ENCODE results near the gene PITPNC1.

Gene PITPNC1

GRCh38 chr17:67525239-67526135 lies 148.4 kb downstream of the PITPNC1 start:
- H3K79me2 ChIP-seq (ENCODE audit: insufficient read depth, low read depth): peaks cover 14% of the 10 kb centered on the region; the same call in 1 of the 2 replicates
- H3K27me3 ChIP-seq (ENCODE audit: insufficient read depth, low read depth): no peaks in the 10 kb centered on the region
- no peak overlapping the region for H3K27ac ChIP-seq
- H3K9ac ChIP-seq: no peak overlapping the region
- no peak overlapping the region for H2AFZ ChIP-seq (ENCODE audit: low read depth)
- H3K4me1 ChIP-seq (ENCODE audit: low read depth, poor library complexity, severe bottlenecking): peaks cover 3% of the 10 kb centered on the region
- no peak for TF ChIP-seq CTCF (conservative IDR thresholded peaks at IDR 0.05; ENCODE audit: low read depth, low read length)
- H3K4me3 ChIP-seq (IDR thresholded peaks at IDR 0.05; ENCODE audit: insufficient read depth, low read depth, low read length): no peak overlapping the region
- H3K36me3 ChIP-seq (ENCODE audit: insufficient read depth): no peaks in the 10 kb centered on the region
- H3K4me2 ChIP-seq: no peak overlapping the region
- H4K20me1 ChIP-seq (ENCODE audit: insufficient read depth): no peaks in the 10 kb centered on the region

- no peak overlapping the region for H3K27ac ChIP-seq
- no peak overlapping the region for H3K4me3 ChIP-seq (IDR thresholded peaks at IDR 0.05; ENCODE audit: insufficient read depth, low read depth, low read length)
- TF ChIP-seq CTCF (conservative IDR thresholded peaks at IDR 0.05; ENCODE audit: low read depth, low read length): no peak
- H3K9ac ChIP-seq: no peak overlapping the region
- no peak overlapping the region for H3K4me2 ChIP-seq
- no peaks in the 10 kb centered on the region for H3K36me3 ChIP-seq (ENCODE audit: insufficient read depth)
- no peaks in the 10 kb centered on the region for H3K27me3 ChIP-seq (ENCODE audit: insufficient read depth, low read depth)
- no peaks in the 10 kb centered on the region for H4K20me1 ChIP-seq (ENCODE audit: insufficient read depth)
- peaks cover 3% of the 10 kb centered on the region for H3K4me1 ChIP-seq (ENCODE audit: low read depth, poor library complexity, severe bottlenecking)
- H2AFZ ChIP-seq (ENCODE audit: low read depth): no peak overlapping the region
- H3K79me2 ChIP-seq (ENCODE audit: insufficient read depth, low read depth): peaks cover 12% of the 10 kb centered on the region; the same call in 1 of the 2 replicates
Measured at GRCh38 chr17:67526700-67527099, 149.6 kb downstream of the PITPNC1 start.

GRCh38 chr17:67528751-67529436 lies 151.8 kb downstream of the PITPNC1 start:
- Histone ChIP-seq H3K36me3 (ENCODE audit: insufficient read depth) (no peaks in the 10 kb centered on the region), H2AFZ (ENCODE audit: low read depth) (no peak overlapping the region), H3K27ac (no peak overlapping the region), H3K27me3 (ENCODE audit: insufficient read depth, low read depth) (no peaks in the 10 kb centered on the region), H3K9ac (no peak overlapping the region), H3K4me3 (IDR thresholded peaks at IDR 0.05; ENCODE audit: insufficient read depth, low read depth, low read length) (no peak overlapping the region), H3K79me2 (ENCODE audit: insufficient read depth, low read depth) (peaks cover 14% of the 10 kb centered on the region; the same call in 1 of the 2 replicates), H4K20me1 (ENCODE audit: insufficient read depth) (no peaks in the 10 kb centered on the region), H3K4me2 (no peak overlapping the region), H3K4me1 (ENCODE audit: low read depth, poor library complexity, severe bottlenecking) (peaks cover 3% of the 10 kb centered on the region)
- no peak for TF ChIP-seq CTCF (conservative IDR thresholded peaks at IDR 0.05; ENCODE audit: low read depth, low read length)

GRCh38 chr17:67531291-67531690 lies 154.2 kb downstream of the PITPNC1 start:
- Histone ChIP-seq H3K27me3 (ENCODE audit: insufficient read depth, low read depth) (no peaks in the 10 kb centered on the region), H3K79me2 (ENCODE audit: insufficient read depth, low read depth) (peaks cover 14% of the 10 kb centered on the region; the same call in 1 of the 2 replicates), H3K27ac (no peak overlapping the region), H3K4me1 (ENCODE audit: low read depth, poor library complexity, severe bottlenecking) (peaks cover 3% of the 10 kb centered on the region), H3K4me2 (no peak overlapping the region), H3K36me3 (ENCODE audit: insufficient read depth) (no peaks in the 10 kb centered on the region), H3K4me3 (IDR thresholded peaks at IDR 0.05; ENCODE audit: insufficient read depth, low read depth, low read length) (no peak overlapping the region), H3K9ac (no peak overlapping the region), H2AFZ (ENCODE audit: low read depth) (no peak overlapping the region), H4K20me1 (ENCODE audit: insufficient read depth) (no peaks in the 10 kb centered on the region)
- no peak for TF ChIP-seq CTCF (conservative IDR thresholded peaks at IDR 0.05; ENCODE audit: low read depth, low read length)
